T-helper 22 cell (primary cell): ENCODE results near the gene JARID2.

ENCODE experiments used
- DNase-seq: peaks from one replicate; pipeline ENCODE4 v3.0.0-alpha.2; 2020; ENCODE audit warnings: low read depth

JARID2 gene

DNA sequence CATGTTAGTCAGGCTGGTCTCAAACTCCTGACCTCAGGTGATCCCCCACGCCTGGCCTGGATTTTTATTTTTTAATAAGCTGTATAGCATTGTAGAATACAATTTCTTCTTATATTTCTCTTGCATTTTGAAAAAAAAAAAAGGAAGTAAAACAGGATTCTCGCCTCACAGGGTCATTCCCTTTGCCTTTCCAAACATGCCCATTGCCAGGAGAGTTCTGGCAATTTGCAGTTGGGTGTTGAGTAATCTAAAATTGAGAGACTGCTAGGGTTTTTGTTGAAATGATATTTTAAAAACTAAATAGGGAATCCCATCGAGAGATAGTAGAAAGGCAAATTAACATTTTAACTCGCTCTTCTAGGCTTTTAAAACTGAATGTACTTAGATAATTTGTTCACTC is 196.1 kb downstream of the JARID2 start:
- DNase-seq, result no peak

DNA sequence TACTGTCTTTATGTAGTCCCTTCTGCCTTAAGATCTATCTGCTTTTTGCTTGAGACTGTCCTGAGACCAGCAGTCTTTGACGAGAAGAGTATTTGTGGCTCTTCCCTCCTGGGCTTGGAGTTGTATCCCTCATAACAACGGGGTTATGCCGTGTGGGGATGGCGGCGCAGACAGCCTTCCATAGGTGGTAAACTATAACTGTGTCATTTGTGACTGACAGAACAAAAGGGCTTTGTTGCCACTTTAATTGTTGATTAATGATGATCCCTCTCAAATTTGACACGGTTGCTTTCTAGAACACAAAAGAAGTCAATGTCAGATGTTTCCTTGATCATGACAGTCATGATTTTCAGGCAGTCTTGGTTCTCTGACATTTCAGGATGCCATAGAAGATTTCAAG is 196.6 kb downstream of the JARID2 start:
- DNase-seq, result no peak

DNA sequence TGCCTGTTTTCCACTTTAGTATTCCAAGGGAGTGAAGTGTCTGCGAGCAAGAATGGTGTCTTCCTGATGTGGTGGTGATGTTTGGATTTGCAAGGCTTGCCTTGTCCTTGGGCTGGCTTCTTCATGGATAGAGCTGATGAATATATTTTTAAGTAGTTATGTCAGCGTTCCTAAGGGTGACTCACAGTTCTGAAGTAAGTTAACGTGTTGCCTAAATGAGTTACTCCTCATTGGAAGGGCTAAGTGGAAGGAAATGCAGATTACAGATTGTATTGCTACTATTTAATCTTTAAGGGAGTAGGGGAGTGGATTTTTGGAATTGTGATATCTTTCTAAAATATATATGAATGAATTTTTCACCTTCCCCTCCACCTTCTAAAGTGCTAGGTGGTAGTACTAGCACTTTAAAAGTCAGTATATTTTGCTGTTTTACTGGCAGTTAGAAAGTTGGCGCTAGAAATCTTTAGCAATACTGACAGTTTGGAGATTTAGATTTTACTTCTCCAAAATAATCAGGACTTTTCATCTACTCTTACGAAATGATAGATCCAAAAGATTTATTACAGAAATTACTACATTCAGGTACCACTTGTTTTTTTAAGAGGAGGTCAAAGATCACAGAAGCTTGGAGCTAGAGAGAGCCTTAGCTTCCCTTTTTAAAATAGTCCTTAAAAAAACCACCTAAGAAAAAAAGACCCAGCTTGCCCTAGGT is 197.4 kb downstream of the JARID2 start:
- no peak for DNase-seq

GRCh38 chr6:15444081-15444731 is 198.3 kb downstream of the JARID2 start:
- DNase-seq, result no peak

GRCh38 chr6:15444881-15445280 is 199.0 kb downstream of the JARID2 start:
- DNase-seq, result no peak

DNA sequence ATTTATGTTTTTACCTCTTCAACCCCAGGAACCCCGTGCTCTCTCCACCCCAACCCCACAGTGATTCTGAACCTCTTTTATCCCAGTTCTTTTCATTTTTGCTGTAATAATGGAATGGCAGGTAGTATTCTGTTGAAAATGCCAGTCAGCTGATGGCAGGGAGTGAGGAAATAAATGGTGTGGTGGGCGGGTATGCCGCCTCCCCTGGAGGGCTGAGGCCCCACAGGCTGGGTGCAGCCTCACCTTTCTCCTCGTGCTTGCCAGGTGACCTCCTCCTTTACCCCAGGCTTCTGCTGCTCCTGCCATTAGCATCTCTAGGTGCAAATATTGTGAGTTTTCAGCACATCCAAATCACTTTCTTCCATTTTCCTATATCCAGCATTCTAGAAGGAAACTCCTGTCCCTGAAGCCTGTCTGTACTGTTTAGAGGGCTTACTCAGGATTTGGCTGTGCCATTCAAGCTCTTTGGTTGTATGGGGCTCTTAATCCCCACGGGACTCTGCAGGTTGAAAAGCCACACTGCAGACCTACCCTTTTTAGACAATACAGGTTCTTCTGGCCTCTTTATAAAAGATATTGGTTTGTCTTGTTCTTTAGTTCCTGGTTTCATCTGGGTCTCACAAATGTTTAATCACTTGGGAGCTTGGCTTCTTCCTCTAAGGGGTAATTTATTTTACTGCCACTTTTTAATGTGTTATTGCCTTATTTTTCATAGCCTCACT is 201.8 kb downstream of the JARID2 start:
- no peak for DNase-seq

GRCh38 chr6:15449011-15449410 is 203.1 kb downstream of the JARID2 start:
- DNase-seq, result no peak

DNA sequence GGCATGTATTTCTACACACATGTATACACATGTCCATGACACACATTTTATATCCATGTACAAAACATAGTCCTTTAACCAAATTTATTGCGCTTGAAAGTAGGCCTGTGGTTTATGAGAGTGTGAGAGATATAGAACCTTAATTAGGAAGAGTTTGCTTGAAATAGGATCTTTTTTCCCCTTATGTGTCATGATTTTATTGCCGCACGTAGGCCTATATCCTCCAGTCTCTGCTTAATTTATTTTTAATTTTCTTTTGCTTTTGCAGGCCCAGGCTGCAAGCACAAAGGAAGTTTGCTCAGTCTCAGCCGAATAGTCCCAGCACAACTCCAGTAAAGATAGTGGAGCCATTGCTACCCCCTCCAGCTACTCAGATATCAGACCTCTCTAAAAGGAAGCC is 205.9 kb downstream of the JARID2 start:
- DNase-seq, result no peak

- no peak for DNase-seq
These were observed 206.5 kb downstream of the JARID2 start for GRCh38 chr6:15452182-15452941.

DNA sequence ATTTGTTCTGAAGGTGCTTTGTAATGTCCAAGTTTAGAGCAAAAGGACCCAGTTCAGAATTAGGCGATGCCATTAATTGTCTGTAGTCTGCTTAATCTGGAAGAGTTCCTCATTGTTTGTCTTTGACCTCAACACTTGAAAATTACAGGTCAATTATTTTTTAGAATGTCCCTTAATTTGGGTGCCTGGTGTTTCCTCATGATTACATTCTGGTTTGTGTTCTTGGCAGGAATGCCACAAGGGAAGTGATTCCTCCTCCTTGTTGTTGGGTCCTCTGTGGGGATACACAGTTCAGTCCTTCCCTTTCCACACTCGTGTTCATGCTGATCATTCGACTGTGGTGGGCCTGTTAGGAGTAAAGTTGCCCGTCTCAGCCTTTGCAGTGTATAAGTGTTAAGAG is 207.3 kb downstream of the JARID2 start:
- DNase-seq, result no peak

- DNase-seq, result no peak
These were observed 207.8 kb downstream of the JARID2 start for GRCh38 chr6:15453622-15454021.

- DNase-seq, result no peak
These were observed 210.6 kb downstream of the JARID2 start for GRCh38 chr6:15456422-15456821.

- DNase-seq, result no peak
These were observed 211.3 kb downstream of the JARID2 start for GRCh38 chr6:15457121-15457650.

DNA sequence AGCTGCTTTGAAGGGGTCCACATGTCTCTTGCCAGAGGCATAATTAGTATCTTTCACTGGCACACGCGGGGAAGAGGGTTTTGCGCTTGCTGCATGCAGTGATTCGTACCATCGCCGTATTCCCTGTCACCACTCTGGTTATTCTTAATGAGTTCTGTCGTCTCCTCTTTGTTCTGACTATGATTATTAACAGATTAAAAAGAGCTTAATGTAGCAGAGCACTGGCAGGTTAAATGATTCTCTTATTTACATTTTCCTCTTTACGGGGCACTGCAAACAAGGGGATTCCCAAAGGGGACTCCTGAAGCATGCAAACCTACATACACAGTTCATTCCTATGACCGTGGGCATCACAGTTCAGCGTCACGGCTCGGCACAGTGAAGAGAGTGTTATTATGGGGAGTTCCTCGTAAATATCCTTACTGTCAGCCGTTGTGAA is 212.2 kb downstream of the JARID2 start:
- no peak for DNase-seq

DNA sequence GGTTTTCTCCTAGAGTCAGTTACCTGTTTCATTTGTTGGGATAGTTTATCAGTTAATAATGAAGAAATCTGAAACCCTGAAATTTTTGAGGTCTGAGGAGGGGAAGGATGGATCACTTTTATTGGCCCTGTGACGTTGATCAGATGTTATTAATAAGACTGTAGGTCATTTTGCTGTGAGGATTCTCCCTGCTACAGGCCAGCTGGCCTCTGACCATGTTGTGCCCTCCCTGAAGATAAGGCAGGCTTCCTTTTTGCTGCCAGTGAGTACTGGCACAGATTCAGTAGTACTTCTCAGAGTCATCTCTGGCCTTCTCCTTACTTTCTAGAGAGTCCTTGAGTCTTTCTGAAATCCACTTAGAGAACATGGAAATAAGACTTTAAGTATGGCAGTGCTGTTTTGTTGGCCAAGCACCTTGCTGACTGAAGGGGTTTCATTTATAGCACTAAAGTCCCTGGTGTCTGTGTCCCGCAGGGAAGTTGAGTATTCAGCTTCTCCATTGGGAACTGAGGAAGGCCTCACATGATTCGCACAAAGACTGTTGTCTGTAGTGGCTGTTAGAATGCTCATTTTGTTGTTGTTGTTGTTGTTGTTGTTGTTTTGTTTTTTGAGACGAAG is 214.3 kb downstream of the JARID2 start:
- no peak for DNase-seq

GRCh38 chr6:15461127-15461944 is 215.5 kb downstream of the JARID2 start:
- no peak for DNase-seq

DNA sequence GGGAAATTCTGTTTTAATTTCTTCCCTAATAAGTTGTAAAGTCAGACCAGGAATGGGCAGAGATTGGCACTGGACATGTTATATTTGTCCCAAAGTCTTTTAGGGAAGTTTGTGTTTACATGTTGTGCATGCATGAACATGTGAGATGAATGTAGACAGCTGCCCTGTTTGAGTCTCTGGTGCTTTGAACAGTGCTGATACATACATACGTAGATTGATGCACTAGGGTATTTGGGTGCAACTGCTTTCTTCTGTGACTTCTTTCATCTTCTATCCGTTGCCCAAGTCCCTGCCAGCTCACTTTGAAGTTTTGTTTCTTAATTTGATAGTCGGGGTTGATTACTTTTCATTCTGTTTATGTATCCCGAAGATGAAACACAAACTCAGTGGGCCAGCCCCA is 216.4 kb downstream of the JARID2 start:
- no peak for DNase-seq

GRCh38 chr6:15462717-15463525 is 217.1 kb downstream of the JARID2 start:
- DNase-seq, result no peak

DNA sequence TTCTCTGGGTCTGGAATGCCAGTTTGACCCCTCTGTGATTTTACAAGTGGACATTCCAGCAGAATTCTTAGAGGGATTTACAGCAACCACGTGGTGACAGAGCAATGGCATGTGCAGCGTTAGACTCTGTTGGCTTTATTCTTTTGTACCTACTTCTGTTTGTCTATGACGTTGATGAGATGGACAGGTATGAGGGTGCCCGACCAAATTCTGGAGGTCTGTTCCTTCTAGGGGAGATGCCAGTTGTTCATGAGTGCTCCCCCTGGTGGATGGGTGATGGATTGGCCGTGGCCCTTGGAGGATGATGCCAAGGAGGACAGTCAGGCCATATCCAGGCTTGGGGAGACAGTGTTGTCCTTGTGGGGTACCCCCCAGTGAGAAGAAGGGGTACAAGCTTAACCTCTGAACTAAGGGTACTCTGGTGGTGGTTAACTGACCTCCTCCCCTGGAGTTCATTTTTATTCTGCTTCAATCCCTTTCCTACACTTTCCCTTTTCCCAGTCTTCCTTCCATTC is 218.4 kb downstream of the JARID2 start:
- DNase-seq, result peak; percentile 15

- no peak for DNase-seq
These were observed 219.3 kb downstream of the JARID2 start for GRCh38 chr6:15465212-15465611.
